ENCODE measurements around the gene ULK1.

ULK1 gene

DNA sequence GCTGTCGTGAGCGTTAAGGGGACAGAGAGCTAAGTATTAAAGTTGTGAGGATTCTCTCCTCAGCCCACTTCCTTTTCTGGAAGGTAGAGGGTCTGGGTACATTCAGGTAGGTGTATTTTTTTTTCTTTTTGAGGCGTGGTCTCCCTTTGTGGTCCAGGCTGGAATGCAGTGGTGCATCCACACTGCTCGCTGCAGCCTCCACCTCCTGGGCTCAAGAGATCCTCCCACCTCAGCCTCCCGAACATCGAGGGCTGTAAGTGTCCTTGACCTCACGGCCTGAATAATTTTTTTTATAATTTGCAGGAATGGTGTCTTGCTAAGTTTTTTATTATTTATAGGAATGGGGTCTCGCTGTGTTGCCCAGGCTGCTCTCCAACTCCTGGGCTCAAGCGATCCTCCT, 36.1 kb downstream of the ULK1 start:
- H3K4me3 Mint-ChIP-seq: peak overlapping the region; percentile 96
- H3K27ac Mint-ChIP-seq: peak overlapping the region; percentile 86
- H3K36me3 Mint-ChIP-seq: peaks cover 16% of the 10 kb centered on the region

DNA sequence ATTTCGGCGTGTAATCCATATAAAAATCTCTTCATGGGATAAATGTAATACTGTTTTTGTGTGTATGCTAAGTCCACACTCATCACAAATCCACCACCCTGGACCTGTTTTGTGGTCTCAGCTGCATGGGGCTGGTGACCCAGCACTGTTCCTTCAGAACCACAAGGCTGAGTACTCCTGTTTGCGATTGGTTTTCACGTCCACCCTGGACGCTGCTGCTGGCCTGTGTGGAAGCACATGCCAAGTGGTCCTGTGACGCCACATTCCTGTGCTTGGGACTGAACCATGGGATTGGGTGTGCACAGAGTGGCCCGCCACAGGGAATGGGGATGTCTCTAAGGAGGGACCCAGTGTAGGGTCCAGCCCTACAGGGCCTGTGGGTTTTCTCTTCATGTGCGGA, 39.0 kb downstream of the ULK1 start:
- Mint-ChIP-seq H3K36me3 (peaks cover 19% of the 10 kb centered on the region), H3K27ac (no peak overlapping the region), H3K27me3 (no peaks in the 10 kb centered on the region), H3K4me3 (no peak overlapping the region), H3K9me3 (no peaks in the 10 kb centered on the region), H3K4me1 (peaks cover 14% of the 10 kb centered on the region)

More for the DNA sequence above, 36.1 kb downstream of the ULK1 start:
- no peaks in the 10 kb centered on the region for H3K27me3 Mint-ChIP-seq
- no peaks in the 10 kb centered on the region for H3K9me3 Mint-ChIP-seq
- H3K4me1 Mint-ChIP-seq: peaks cover 18% of the 10 kb centered on the region

DNA sequence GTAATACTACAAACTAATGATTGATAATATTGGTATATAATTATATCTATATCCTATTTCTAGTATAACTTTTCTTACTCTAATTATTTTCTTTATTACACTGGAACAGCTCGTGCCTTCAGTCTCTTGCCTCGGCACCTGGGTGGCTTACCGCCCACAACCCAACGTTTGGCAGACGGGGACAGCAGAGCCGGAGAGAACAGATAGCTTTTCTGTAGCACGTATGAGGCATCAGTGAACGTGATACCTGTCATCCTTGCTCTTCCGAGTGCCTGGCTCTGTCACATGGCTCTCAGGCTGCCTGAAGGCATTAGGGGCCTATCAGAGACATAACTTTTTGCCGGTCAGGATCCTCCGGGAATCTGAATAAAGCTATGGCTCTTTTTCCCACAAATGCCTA, 40.1 kb downstream of the ULK1 start:
- Mint-ChIP-seq H3K27ac (no peak overlapping the region), H3K9me3 (no peaks in the 10 kb centered on the region), H3K4me3 (no peak overlapping the region), H3K4me1 (peaks cover 14% of the 10 kb centered on the region), H3K36me3 (peaks cover 19% of the 10 kb centered on the region), H3K27me3 (no peaks in the 10 kb centered on the region)

DNA sequence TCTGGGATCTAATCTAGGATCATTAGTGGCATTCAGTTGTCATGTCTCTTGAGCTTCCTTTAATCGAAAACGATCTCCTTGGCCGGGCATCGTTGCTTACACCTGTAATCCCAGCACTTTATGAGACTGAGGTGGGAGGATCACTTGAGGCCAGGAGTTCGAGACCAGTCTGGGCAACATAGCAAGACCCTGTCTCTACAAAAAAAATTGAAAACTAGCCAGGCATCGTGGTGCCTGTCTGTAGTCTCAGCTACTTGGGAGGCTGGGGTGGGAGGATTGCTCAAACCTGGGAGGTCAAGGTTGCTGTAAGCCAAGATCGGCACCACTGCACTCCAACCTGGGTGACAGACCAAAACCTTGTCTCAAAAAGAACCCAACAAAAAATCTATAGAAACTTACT, 43.7 kb downstream of the ULK1 start:
- Mint-ChIP-seq H3K4me1 (no peaks in the 10 kb centered on the region), H3K36me3 (peaks cover 13% of the 10 kb centered on the region), H3K27ac (no peak overlapping the region), H3K9me3 (no peaks in the 10 kb centered on the region), H3K27me3 (no peaks in the 10 kb centered on the region), H3K4me3 (no peak overlapping the region)

GRCh38 chr12:131939007-131939406, 44.6 kb downstream of the ULK1 start:
- no peak overlapping the region for H3K27ac Mint-ChIP-seq
- H3K4me3 Mint-ChIP-seq: no peak overlapping the region
- peaks cover 10% of the 10 kb centered on the region for H3K36me3 Mint-ChIP-seq
- H3K9me3 Mint-ChIP-seq: no peaks in the 10 kb centered on the region
- no peaks in the 10 kb centered on the region for H3K4me1 Mint-ChIP-seq
- no peaks in the 10 kb centered on the region for H3K27me3 Mint-ChIP-seq

DNA sequence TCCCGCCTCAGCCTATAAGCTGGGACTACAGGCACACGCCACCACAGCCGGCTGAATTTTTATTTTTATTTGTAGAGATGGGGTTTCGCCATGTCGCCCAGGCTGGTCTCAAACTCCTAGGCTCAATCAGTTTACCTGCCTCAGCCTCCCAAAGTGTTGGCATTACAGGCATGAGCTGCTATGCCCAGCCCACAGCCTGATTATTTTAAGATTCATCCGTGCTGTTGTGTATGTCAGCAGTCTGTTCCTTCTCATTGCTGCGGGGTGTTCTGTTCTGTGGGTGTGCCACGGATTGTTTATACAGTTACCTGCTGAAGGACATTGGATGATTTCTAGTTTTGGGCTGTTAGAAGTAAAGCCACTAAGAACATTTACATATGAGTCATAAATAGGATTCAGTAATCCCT, 45.7 kb downstream of the ULK1 start:
- no peak overlapping the region for H3K27ac Mint-ChIP-seq
- no peaks in the 10 kb centered on the region for H3K9me3 Mint-ChIP-seq
- no peak overlapping the region for H3K4me3 Mint-ChIP-seq
- H3K36me3 Mint-ChIP-seq: peaks cover 12% of the 10 kb centered on the region
- H3K4me1 Mint-ChIP-seq: no peaks in the 10 kb centered on the region
- H3K27me3 Mint-ChIP-seq: no peaks in the 10 kb centered on the region

DNA sequence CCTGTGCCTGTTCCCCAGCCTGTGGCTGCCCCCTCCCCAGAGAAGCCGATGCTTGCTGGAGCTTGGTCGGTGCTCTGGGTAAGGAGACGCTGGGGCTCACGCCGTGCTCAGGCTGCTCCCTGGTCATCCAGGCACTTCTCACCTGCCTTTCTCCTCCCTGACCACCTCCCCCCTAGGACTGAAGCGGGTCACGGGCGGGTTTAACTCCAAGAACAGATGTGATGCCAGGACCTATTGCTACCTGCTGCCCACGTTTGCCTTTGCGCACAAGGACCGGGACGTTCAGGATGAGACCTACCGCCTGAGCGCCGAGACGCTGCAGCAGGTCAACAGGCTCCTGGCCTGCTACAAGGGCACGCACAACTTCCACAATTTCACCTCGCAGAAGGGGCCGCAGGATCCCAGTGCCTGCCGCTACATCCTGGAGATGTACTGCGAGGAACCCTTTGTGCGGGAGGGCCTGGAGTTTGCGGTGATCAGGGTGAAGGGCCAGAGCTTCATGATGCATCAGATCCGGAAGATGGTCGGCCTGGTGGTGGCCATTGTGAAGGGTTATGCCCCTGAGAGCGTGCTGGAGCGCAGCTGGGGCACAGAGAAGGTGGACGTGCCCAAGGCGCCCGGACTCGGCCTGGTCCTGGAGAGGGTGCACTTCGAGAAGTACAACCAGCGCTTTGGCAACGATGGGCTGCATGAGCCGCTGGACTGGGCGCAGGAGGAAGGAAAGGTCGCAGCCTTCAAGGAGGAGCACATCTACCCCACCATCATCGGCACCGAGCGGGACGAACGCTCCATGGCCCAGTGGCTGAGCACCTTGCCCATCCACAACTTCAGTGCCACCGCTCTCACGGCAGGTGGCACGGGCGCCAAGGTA, 46.9 kb downstream of the ULK1 start:
- Mint-ChIP-seq H3K9me3 (no peaks in the 10 kb centered on the region), H3K4me1 (no peaks in the 10 kb centered on the region), H3K36me3 (peaks cover 14% of the 10 kb centered on the region), H3K27ac (no peak overlapping the region), H3K4me3 (no peak overlapping the region), H3K27me3 (no peaks in the 10 kb centered on the region)

- peaks cover 14% of the 10 kb centered on the region for H3K36me3 Mint-ChIP-seq
- no peaks in the 10 kb centered on the region for H3K27me3 Mint-ChIP-seq
These were observed 47.5 kb downstream of the ULK1 start for GRCh38 chr12:131941987-131942341.

DNA sequence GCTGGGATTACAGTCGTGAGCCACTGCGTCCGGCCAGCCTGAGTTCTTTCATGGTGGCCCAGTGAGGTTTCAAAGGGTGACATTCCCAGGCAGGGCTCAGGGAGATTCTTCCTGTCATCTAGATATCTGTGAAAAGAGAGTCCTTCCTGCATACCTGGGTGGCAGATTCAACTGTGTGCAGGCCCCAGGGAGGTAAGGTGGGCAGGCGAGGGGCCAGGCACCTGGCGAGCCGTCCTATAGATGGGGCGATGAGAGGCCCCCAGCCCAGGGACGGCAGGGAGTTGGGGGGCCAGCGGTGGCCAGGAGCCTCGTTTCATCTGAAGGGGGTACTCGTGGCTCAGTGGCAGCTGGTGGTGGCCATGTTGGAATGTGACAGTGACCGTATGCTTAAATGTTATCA, 48.2 kb downstream of the ULK1 start:
- H3K4me3 Mint-ChIP-seq: no peak overlapping the region
- no peaks in the 10 kb centered on the region for H3K27me3 Mint-ChIP-seq
- H3K9me3 Mint-ChIP-seq: no peaks in the 10 kb centered on the region
- H3K4me1 Mint-ChIP-seq: peaks cover 3% of the 10 kb centered on the region
- peaks cover 12% of the 10 kb centered on the region for H3K36me3 Mint-ChIP-seq
- no peak overlapping the region for H3K27ac Mint-ChIP-seq

More at GRCh38 chr12:131941987-131942341, 47.5 kb downstream of the ULK1 start:
- no peaks in the 10 kb centered on the region for H3K4me1 Mint-ChIP-seq
- H3K4me3 Mint-ChIP-seq: no peak overlapping the region
- no peaks in the 10 kb centered on the region for H3K9me3 Mint-ChIP-seq
- H3K27ac Mint-ChIP-seq: no peak overlapping the region

DNA sequence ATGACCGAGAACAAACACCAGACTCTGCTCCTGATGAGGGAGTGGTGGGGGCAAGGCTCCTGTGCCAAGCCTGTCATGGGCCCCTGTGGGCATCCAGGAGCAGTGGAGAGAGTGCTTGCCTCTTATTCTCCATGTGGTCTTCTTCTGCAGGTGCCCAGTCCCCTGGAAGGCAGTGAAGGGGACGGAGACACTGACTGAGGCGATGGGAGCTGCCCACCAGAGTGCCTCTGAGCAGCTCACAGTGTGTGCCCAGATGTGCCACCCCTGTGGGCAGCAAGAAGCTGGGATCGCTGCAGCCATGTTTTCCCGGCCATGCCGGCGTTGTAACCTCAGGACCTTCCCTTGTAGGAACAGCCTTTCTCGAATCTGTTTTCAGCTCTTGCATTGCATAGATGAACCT, 49.0 kb downstream of the ULK1 start:
- Mint-ChIP-seq H3K4me3 (no peak overlapping the region), H3K4me1 (peaks cover 10% of the 10 kb centered on the region), H3K9me3 (no peaks in the 10 kb centered on the region), H3K36me3 (peaks cover 10% of the 10 kb centered on the region), H3K27me3 (no peaks in the 10 kb centered on the region), H3K27ac (no peak overlapping the region)

GRCh38 chr12:131943876-131944275, 49.5 kb downstream of the ULK1 start:
- Mint-ChIP-seq H3K36me3 (peaks cover 10% of the 10 kb centered on the region), H3K27ac (no peak overlapping the region), H3K27me3 (no peaks in the 10 kb centered on the region), H3K4me3 (no peak overlapping the region), H3K9me3 (no peaks in the 10 kb centered on the region), H3K4me1 (peaks cover 15% of the 10 kb centered on the region)

DNA sequence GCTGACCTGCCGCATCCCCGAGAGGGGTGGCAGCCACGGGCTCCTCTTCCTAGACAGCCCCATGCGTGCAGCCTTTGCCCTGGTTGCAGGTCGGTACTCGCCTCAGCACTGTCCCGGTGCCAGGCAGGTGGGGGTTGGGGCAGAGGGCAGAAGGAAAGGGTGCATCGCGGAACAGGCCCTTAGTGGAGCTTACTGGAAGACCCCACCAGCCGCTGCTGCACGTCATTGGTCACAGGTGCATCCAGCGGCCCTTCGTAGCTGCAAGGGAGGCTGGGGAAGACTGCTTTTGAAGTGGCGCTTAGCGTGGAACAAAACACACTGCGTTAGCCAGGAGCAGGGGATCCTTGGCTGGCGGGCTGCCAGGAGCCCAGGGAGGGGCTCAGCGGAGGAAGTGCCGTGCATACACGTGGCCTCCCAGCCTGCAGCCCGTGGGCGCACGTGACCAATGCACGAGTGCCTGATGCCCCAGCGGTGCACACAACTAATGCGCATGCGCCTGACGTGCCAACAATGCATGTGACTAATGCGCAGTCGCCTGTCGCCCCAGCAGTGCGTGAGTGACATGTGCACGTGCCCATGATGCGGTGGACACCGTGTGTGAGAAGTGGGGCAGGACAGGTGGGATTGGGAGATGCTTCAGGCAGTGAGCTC, 50.3 kb downstream of the ULK1 start:
- H3K27ac Mint-ChIP-seq: no peak overlapping the region
- H3K4me1 Mint-ChIP-seq: peaks cover 19% of the 10 kb centered on the region
- no peak overlapping the region for H3K4me3 Mint-ChIP-seq
- H3K9me3 Mint-ChIP-seq: no peaks in the 10 kb centered on the region
- no peaks in the 10 kb centered on the region for H3K27me3 Mint-ChIP-seq
- peaks cover 10% of the 10 kb centered on the region for H3K36me3 Mint-ChIP-seq

DNA sequence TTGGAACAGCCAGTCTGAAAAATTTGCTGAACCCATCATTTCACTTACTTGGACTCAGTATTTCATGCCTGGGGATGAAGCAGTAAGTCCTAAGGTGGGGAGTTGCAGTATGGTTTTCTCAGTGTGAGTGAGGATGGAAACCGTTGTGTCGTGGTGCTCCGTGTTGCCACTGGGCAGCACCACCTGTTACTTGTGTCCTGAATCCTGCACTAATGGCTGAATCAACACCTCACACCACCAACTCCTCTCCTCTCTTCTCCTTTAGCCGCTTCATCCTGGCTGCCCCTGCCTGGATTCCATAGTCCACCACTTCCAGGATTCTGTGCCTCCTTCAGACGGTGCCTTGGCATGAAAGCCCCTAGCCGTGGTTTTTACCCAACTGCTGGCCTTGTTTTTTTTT, 52.3 kb downstream of the ULK1 start:
- H3K4me3 Mint-ChIP-seq: no peak overlapping the region
- no peaks in the 10 kb centered on the region for H3K27me3 Mint-ChIP-seq
- no peak overlapping the region for H3K27ac Mint-ChIP-seq
- H3K36me3 Mint-ChIP-seq: peaks cover 8% of the 10 kb centered on the region
- H3K9me3 Mint-ChIP-seq: no peaks in the 10 kb centered on the region
- peaks cover 24% of the 10 kb centered on the region for H3K4me1 Mint-ChIP-seq

GRCh38 chr12:131947482-131948027, 53.1 kb downstream of the ULK1 start:
- Mint-ChIP-seq H3K27ac (peak overlapping the region; percentile 47), H3K27me3 (no peaks in the 10 kb centered on the region), H3K4me3 (no peak overlapping the region), H3K36me3 (peaks cover 8% of the 10 kb centered on the region), H3K9me3 (no peaks in the 10 kb centered on the region), H3K4me1 (peaks cover 26% of the 10 kb centered on the region)

DNA sequence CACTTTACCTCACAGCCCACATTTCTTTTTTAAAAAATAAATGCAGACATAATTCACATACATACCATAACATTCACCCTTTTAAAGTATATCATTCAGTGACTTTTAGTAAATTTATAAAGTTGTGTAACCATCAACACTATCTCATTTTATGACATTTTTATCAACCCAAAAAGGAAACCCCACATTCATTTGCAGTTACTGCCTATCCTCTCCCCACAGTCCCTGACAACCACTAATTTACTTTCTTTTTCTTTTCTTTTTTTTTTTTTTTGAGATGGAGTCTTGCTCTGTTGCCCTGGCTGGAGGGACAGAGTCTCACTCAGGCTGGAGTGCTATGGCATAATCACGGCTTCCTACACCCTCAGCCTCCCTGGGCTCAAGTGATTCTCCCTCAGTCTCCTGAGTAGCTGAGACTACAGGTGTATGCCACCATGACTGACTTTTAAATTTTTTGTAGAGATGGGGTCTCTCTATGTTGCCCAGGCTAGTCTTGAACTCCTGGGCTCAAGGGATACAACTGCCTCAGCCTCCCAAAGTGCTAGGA, 53.8 kb downstream of the ULK1 start:
- Mint-ChIP-seq H3K9me3 (no peaks in the 10 kb centered on the region), H3K36me3 (peaks cover 8% of the 10 kb centered on the region), H3K27ac (peak overlapping the region; percentile 65), H3K4me3 (peak overlapping the region; percentile 70), H3K27me3 (no peaks in the 10 kb centered on the region), H3K4me1 (peaks cover 33% of the 10 kb centered on the region)

Data from activated naive CD4-positive, alpha-beta T cell treated with anti-CD3 and anti-CD28 coated beads, Interleukin-2, amount 50 U/mL, for 24 hours (primary cell).